Measurements from ENCODE around the gene RAB14. TPM values are rescaled to one million over a fixed set of nuclear protein-coding genes. Genes with fewer than 3 reads are reported as not detected.

The RAB14 gene
- total RNA-seq, 1 experiment from 2014 or later, result 63.1 TPM

DNA sequence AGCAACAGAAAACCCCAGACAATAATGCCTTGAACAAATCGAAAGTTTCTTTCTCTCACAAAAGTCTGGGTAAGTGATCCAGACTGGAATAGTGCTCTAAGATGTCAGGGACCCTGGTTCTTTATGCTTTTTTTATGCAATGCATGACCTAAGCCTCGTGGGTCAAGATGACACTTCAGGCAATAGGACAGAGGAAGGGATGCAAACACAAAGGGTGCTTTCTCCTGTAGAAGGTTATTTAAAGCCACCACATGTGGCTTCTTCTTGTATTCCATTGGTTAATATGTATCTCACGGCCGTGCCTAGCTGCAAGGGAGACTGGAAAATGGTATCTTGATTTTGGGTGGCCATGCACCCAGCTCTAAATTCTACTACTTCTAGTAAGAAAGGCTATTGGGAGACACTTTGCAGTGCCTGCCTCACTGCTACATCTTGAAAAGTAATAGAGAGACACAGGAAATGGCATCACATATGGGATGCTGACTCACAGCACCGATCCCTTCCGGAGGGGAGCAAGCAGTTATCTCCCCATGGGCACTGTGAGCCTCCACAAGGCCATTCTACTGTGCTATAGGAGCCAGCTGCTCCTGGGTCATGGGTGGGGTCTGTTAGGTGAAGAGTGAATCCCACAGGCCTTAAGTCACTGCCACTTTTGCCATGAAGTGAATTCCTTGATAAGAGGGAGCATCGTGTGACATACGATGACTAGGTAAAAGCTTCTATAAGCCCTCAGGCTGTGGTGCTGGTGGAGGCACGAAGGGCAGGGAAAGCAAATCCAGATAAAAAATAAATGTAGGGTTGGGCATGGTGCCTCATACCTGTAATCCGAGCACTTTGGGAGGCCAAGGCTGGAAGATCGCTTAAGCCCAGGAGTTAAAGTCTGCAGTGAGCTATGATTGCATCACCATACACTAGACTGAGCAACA is 32.5 kb upstream of the RAB14 start (continued):
- TF ChIP-seq EGR1 (IDR thresholded peaks at IDR 0.05; ENCODE audit: low read depth) (no peak), POLR2AphosphoS5 (IDR thresholded peaks at IDR 0.05; ENCODE audit: low read depth, low read length) (no peak), YY1 (IDR thresholded peaks at IDR 0.05; ENCODE audit: extremely low read depth, insufficient replicate concordance, low read depth, low read length) (no peak), SP1 (IDR thresholded peaks at IDR 0.05; ENCODE audit: low read depth) (no peak), JUND (IDR thresholded peaks at IDR 0.05) (no peak)
- TF ChIP-seq, protein P1, sequence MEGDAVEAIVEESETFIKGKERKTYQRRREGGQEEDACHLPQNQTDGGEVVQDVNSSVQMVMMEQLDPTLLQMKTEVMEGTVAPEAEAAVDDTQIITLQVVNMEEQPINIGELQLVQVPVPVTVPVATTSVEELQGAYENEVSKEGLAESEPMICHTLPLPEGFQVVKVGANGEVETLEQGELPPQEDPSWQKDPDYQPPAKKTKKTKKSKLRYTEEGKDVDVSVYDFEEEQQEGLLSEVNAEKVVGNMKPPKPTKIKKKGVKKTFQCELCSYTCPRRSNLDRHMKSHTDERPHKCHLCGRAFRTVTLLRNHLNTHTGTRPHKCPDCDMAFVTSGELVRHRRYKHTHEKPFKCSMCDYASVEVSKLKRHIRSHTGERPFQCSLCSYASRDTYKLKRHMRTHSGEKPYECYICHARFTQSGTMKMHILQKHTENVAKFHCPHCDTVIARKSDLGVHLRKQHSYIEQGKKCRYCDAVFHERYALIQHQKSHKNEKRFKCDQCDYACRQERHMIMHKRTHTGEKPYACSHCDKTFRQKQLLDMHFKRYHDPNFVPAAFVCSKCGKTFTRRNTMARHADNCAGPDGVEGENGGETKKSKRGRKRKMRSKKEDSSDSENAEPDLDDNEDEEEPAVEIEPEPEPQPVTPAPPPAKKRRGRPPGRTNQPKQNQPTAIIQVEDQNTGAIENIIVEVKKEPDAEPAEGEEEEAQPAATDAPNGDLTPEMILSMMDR (IDR thresholded peaks at IDR 0.05 in 2 of 3, conservative IDR thresholded peaks at IDR 0.05 in 1 of 3; ENCODE audit: borderline replicate concordance in 1 of 3, insufficient read depth in 1 of 3, low read depth in 2 of 3, low read length in 2 of 3), result no peak

- POLR2A ChIA-PET, result no interaction called here
- RAD21 ChIA-PET (ENCODE audit: low non-redundant PET in 1 of 2, low total read pairs in 2 of 2, uncharacterized antibody in 2 of 2, unreplicated experiment in 2 of 2), result no interaction called here
- CTCF ChIA-PET, result no interaction called here
- DNase-seq (ENCODE audit: low read depth, low spot score) (no peak), ATAC-seq (no peak)
- no peaks in the 10 kb centered on the region for H3K9me3 ChIP-seq (ENCODE audit: control insufficient read depth in 1 of 2, insufficient read depth in 1 of 2, low read depth in 1 of 2, low read length in 2 of 2)
- H2AFZ ChIP-seq (ENCODE audit: low read depth, low read length, poor library complexity, severe bottlenecking), result no peak overlapping the region
- intact Hi-C loops (cut with micrococcal nuclease), result no loop called here
- H3K79me2 ChIP-seq (ENCODE audit: insufficient read depth, low read length), result no peaks in the 10 kb centered on the region
- peaks cover 0 to 7% of the 10 kb centered on the region in 2 experiments; a peak in 1 of 4 replicates for H3K4me1 ChIP-seq (ENCODE audit: control insufficient read depth in 1 of 2, insufficient read depth in 2 of 2, low read length in 2 of 2)
- no peak overlapping the region for H3K4me2 ChIP-seq (ENCODE audit: low read length)
- no peak overlapping the region for H3K4me3 ChIP-seq (replicated peaks in 1 of 2; ENCODE audit: low read depth in 1 of 2, low read length in 2 of 2)
- no peaks in the 10 kb centered on the region for H4K20me1 ChIP-seq (ENCODE audit: insufficient read depth)
- H3K9ac ChIP-seq (ENCODE audit: low read length), result no peak overlapping the region
- no peaks in the 10 kb centered on the region for H3K27me3 ChIP-seq (ENCODE audit: insufficient read depth, low read length)
- no TSS peak for BruUV-seq (replicated peaks)
- H3K9me2 ChIP-seq (ENCODE audit: insufficient read depth), result no peaks in the 10 kb centered on the region
- no peaks in the 10 kb centered on the region for H3K36me3 ChIP-seq (ENCODE audit: control insufficient read depth in 1 of 2, insufficient read depth in 2 of 2, low read length in 2 of 2)
- H3K27ac ChIP-seq (ENCODE audit: low read depth, low read length), result no peak overlapping the region
- TF ChIP-seq ELF1 (IDR thresholded peaks at IDR 0.05; ENCODE audit: borderline replicate concordance, low read depth), result no peak
- TF ChIP-seq SP1 (IDR thresholded peaks at IDR 0.05; ENCODE audit: low read depth), result no peak
- no peak for TF ChIP-seq EGR1 (IDR thresholded peaks at IDR 0.05; ENCODE audit: low read depth)
- TF ChIP-seq JUND (IDR thresholded peaks at IDR 0.05), result no peak
- TF ChIP-seq RAD21 (IDR thresholded peaks at IDR 0.05; ENCODE audit: low read depth), result no peak
- TF ChIP-seq, protein P2, sequence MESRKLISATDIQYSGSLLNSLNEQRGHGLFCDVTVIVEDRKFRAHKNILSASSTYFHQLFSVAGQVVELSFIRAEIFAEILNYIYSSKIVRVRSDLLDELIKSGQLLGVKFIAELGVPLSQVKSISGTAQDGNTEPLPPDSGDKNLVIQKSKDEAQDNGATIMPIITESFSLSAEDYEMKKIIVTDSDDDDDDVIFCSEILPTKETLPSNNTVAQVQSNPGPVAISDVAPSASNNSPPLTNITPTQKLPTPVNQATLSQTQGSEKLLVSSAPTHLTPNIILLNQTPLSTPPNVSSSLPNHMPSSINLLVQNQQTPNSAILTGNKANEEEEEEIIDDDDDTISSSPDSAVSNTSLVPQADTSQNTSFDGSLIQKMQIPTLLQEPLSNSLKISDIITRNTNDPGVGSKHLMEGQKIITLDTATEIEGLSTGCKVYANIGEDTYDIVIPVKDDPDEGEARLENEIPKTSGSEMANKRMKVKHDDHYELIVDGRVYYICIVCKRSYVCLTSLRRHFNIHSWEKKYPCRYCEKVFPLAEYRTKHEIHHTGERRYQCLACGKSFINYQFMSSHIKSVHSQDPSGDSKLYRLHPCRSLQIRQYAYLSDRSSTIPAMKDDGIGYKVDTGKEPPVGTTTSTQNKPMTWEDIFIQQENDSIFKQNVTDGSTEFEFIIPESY (IDR thresholded peaks at IDR 0.05; ENCODE audit: extremely low read depth, insufficient replicate concordance, low read length), result no peak
- TF ChIP-seq, protein P1 (IDR thresholded peaks at IDR 0.05 in 2 of 3, conservative IDR thresholded peaks at IDR 0.05 in 1 of 3; ENCODE audit: borderline replicate concordance in 1 of 3, insufficient read depth in 1 of 3, low read depth in 2 of 3, low read length in 2 of 3), result no peak
- TF ChIP-seq POLR2A (IDR thresholded peaks at IDR 0.05; ENCODE audit: borderline replicate concordance, extremely low read depth, insufficient read depth, insufficient read length), result no peak
- no peak for TF ChIP-seq ATF3 (IDR thresholded peaks at IDR 0.05)
- TF ChIP-seq ZNF274 (IDR thresholded peaks at IDR 0.05; ENCODE audit: low read depth, low read length), result no peak
Measured at GRCh38 chr9:121232251-121232650, 30.6 kb upstream of the RAB14 start.

Measured in HCT116 (cell line).